HG03175 (cell line): Measurements from ENCODE around the gene RCE1.

Experiments
- ATAC-seq: cut with Tn5 transposase; IDR thresholded peaks from one replicate; pipeline ENCODE4 v1.9.1; 2021; ENCODE audit warnings: mild to moderate bottlenecking, moderate library complexity; ENCODE audit not compliant: unreplicated experiment

Gene RCE1

DNA sequence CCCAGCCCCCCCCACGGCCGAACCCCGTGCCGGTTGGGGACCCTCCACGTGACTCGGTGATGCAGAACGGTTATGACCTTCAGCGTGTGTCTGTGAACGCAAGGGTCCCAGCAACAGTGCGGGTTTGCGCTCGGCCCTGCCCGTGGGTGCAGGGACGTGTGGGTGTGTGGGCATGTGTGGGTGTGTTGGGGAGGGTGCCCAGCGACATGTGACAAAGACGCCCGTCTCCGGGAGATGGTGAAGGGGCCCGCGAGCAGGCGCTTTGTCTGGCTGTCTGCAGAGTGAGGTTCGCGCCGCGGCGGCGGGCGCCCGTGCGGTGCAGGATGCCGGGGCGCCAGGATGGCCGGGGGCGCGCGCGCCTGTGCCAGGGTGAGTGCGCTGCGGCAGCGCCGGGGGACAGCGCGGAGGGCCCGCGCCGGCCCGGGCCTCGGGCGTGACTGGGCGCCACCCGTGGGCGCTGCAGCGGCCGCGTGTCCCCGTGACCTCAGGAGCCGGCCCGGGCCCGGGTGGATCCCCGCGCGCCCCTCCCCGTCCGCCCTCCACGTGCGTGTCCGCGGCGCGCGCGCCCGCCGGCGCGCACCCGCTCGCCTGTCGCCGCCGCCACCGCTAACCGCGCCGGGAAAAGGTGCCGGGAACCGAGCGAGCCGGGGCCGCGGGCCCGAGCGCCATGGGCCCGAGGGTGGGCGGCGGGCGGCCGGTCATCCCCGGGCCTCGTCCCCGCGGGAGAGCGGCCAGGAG is 13.4 kb downstream of the RCE1 start, which contains the start of gene LRFN4:
Gene LRFN4 (plus strand): TSS at position 569 of the 738 bp plus-strand sequence. CDS start 681 bp downstream, outside the sequence.
- peak; percentile 31 for ATAC-seq

GRCh38 chr11:66857234-66857926 is 14.1 kb downstream of the RCE1 start:
- no peak for ATAC-seq

- ATAC-seq: no peak
Measured at GRCh38 chr11:66857927-66858185, 14.6 kb downstream of the RCE1 start.

DNA sequence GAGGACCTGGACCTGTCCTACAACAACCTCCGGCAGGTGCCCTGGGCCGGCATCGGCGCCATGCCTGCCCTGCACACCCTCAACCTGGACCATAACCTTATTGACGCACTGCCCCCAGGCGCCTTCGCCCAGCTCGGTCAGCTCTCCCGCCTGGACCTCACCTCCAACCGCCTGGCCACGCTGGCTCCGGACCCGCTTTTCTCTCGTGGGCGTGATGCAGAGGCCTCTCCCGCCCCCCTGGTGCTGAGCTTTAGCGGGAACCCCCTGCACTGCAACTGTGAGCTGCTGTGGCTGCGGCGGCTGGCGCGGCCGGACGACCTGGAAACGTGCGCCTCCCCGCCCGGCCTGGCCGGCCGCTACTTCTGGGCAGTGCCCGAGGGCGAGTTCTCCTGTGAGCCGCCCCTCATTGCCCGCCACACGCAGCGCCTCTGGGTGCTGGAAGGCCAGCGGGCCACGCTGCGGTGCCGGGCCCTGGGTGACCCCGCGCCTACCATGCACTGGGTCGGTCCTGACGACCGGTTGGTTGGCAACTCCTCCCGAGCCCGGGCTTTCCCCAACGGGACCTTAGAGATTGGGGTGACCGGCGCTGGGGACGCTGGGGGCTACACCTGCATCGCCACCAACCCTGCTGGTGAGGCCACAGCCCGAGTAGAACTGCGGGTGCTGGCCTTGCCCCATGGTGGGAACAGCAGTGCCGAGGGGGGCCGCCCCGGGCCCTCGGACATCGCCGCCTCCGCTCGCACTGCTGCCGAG is 15.1 kb downstream of the RCE1 start:
- no peak for ATAC-seq

DNA sequence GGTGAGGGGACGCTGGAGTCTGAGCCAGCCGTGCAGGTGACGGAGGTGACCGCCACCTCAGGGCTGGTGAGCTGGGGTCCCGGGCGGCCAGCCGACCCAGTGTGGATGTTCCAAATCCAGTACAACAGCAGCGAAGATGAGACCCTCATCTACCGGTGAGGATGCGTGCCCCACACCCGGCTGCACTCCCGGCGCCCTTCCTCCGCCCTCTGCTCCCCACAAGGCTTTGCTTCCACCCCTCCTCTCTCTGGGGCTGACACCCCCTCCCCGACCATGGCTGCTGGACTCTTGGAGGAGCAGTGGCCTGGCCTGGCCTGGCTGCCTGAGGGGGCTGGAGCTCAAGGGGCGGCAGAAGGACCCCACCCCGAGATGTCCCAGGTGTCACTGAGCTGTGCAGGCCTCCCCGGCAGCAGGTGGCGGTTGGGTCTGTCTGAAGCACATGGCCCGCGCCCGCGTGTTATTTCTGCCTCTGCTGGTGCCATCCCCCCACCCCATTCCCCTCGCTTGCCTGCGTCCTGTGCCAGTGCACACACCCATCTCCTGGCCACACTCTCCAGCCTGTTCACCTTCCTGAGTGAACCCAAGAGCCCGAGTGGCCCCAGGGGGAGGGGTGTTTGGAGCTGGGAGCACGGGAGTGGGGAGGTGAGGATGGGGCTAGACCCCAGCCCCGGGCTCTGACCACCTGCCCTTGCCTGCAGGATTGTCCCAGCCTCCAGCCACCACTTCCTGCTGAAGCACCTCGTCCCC is 15.9 kb downstream of the RCE1 start:
- no peak for ATAC-seq

GRCh38 chr11:66859686-66860448 is 16.6 kb downstream of the RCE1 start:
- ATAC-seq: no peak

- ATAC-seq: no peak
Measured at GRCh38 chr11:66860449-66860831, 17.2 kb downstream of the RCE1 start.

GRCh38 chr11:66861038-66861773 is 18.0 kb downstream of the RCE1 start:
- ATAC-seq: no peak

DNA sequence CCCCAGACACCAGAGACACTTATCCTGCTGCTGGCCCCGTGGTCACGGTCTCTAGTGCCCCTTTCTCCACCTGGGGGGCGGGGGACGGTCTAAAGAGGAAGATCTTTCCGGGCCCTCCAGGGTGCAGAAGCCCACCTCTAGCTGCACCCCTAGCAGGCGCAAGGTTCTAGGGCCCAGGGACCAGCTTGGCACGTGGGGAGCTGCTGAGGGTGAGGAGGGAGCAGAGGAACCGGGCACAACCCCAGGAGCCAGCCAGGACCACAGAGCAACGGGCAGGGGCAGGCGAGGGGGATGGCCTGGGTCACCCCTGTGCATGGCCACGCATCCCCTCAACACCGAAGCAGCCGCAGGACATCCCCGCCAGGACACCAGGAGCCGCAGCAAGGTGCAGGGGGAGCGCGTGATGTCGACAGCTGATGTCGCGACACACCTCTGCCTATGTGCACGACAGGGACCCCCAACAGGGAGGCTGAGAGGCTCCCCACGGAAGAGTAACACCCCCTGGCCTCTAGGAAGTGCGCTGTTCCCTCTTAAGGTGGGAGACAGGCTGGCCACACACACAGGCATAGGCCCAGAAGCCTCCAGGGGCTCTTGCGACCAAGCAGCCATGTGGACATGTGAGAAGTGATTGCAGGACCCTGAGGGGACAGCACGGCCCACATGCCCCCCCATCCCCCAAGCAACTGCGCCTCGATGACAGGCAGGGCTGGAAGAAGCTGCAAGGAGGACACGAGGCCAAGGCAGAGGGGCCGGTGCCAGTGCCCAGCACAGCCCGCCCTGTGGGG is 18.7 kb downstream of the RCE1 start:
- ATAC-seq: no peak

DNA sequence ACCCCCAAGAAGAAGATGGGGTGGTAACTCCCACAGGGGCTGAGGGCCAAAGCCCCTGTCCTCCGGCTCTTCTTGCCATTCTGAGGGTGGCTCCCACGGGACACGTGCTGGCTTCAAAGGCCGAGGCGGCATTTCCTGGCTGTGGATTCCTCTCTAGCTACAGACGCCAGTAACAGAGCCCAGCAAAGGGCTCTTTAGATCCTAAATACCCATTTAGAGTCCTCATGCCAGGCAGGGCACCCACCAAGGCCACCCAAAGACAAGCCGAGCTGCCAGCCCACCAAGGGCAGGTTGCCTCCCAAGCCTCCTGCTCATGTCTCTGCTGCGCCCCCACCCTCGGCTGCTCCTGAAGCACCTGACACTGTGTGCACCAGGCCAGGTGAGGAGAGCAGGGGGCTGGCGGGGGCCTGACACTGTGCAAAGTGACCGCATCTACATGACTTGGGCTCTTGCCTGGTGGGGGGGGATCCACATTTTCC is 19.4 kb downstream of the RCE1 start:
- no peak for ATAC-seq

DNA sequence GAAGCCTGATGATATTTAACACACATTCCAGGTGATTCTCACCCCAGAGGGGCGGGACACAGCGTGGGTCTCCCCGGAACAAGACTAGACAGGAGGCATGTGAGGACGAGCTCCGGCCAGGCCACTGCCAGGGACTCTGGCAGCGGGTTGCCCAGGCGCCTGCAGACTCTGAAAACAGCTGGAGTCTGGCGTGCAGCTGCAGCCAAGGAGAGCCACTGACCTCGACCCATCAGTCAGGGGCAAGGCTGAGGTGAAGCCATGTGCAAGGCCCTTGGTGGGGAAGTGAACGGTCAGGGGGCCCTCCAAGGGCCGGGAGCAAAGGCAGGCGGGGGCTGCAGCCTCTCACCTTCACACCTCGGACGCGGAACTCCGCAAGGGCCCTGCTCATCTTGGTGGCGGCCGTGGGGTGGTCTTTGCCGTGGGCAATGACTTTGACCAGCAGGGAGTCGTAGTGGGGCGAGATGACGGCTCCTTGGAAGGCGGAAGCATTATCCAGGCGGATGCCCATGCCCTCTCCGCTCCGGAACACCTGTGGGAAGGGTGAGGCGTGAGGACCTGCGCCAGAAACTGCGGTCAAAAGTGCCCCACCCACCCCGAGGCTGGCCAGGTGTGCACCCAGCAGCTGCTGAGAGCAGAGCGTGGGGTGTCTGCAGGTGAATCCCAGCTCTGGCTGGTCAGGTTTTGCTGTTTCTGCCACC is 20.3 kb downstream of the RCE1 start:
- ATAC-seq: no peak

DNA sequence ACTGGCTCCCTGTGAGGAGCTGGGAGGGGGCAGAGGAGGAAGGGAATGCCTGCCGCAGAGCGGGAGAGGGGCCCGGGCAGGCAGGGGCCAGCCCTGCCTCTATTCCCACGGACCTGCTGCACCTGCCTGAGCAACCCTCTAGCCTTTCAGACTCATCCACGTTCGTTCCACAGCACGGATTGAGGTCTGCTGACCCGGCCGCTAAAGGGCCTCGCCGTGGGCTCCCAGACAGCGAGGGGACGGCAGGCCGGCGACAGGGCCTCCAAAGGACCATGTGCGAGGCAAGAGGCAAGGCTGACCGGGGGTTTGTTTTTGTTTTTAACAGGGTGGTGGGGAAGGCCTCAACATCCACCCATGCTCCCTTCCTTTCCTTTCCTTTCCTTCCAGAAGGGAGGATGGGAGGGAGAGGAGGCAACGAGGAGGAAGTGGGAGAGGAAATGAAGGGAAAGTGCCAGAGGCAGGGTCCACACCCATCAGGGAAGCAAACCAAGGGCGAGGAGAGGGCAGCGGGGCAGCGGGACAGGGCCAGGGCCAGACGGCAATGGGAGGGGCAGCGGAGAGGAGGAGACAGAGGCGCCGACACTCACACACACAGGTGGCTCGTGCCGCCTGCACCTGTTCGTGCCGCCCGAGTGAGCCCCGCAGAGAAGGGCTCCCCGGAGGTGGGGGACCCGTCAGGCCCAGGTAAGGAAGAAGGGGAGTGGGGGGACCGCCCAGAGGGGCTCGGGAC is 21.1 kb downstream of the RCE1 start:
- no peak for ATAC-seq

DNA sequence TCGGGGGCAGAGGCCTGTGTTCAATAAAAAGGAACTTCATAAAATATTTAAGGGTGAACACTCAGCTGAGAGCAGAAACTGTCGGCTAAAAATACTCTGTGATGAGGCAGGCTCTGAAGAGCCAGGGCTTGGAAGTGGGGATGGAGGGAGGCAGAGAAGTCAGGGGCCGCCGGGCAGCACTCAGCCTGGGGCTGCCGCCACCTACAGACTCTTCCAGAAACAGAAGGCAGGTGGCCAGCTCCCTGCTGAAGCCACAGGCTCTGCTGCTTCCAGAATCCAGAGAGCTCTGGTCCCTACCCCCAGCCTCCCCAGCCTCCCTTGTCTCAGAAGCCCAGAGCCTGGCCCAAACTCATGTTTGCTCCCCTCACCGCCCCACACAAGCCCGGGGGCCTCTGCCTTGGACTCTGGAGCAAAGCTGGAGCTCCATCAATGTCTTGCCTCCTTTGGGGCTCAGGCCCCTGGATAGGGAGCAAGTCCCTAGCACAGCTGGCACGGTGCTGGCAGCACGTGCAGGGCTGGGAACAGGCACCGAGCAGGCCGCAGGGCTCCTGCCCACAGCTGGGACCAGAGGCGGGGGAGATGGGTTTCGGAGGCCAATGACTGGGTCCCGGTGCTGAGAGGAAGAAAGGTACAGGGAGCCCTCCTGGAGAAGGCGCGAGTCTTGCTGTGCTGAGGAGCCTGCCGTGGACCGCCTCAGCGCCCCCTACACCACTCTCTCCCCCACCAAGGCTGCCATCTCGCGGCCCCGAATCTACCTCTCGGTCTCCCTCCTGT is 21.9 kb downstream of the RCE1 start:
- no peak for ATAC-seq

GRCh38 chr11:66866007-66866406 is 22.8 kb downstream of the RCE1 start:
- ATAC-seq: no peak

- ATAC-seq: no peak
Measured at GRCh38 chr11:66866511-66866986, 23.3 kb downstream of the RCE1 start.

DNA sequence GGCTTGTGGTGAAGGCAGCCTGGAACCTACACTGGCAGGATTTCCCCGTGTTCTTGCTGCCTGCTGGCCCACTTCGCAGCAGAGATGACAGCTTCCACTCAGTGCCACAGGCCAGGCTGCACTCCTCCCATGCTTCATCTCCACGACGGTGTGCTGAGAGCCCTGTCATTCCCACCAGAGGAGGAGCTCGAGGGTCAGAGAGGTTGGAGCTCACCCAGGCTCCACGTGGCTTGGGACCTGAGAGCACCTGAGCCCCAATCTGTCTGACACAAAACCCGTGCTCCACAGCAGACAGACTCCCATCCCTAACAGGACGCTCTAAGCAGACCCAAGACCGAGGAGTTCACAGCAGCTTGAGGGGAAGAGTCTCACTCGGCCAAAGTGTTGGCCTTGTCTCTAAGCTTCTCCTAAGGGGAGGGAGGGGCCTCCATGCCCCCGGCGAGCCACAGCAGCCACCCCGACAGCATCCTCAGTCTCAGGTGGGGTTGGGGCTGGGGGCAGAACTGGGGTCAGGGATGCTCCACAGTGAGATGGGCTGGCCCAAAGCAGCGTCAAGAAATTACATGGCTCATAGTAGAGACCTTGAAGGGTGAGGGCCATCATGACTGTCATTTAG is 24.3 kb downstream of the RCE1 start:
- ATAC-seq: no peak
